Eye (tissue), 1 donor: ENCODE measurements around the gene CSTB.

Experiments used
- DNase-seq: peaks from one replicate; pipeline ENCODE4 v3.0.0-alpha.2; 2015

The CSTB gene

GRCh38 chr21:43789276-43790009, 13.3 kb upstream of the CSTB start, which contains the start of gene RRP1:
Gene RRP1, plus strand, starts transcription at chr21:43789577. Its CDS starts 53 bp downstream, at chr21:43789630.
- peak; percentile 98 for DNase-seq

- DNase-seq: no peak
Measured at GRCh38 chr21:43786807-43787440, 10.8 kb upstream of the CSTB start.

GRCh38 chr21:43786300-43786806, 10.2 kb upstream of the CSTB start:
- DNase-seq: peak; percentile 43

- no peak for DNase-seq
Measured at GRCh38 chr21:43785134-43785533, 9.0 kb upstream of the CSTB start.

DNA sequence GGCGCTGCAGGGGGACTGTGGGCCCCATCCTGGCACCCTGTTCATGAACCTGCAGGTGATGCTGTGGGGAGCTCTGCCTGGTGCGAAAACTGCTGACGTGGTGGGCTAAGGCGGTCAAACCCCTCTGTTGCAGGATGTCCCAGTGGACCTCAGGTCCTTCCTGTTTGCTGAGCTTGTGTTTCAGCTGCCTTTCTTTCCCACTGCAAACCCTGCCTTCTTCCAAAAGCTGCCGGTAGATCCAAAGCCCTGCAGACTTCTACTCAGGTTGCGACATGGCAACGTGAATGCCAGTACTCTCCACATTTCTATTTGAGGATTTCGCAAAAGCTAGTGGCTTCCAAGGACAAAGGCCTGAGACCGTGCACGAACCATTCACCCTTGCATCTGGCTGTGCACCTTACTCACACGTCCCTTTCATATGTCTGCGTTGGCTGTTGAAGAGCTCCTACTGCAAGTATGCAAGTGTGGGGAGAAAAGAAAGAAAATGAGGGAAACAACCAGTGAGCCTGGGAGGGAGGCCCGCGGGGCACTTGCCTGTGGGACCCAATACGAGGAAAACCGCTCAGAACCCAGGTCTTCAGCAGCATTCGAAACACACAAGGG, 7.1 kb upstream of the CSTB start:
- DNase-seq: no peak

- no peak for DNase-seq
Measured at GRCh38 chr21:43782431-43783097, 6.5 kb upstream of the CSTB start.

- no peak for DNase-seq
Measured at GRCh38 chr21:43781846-43782245, 5.7 kb upstream of the CSTB start.

DNA sequence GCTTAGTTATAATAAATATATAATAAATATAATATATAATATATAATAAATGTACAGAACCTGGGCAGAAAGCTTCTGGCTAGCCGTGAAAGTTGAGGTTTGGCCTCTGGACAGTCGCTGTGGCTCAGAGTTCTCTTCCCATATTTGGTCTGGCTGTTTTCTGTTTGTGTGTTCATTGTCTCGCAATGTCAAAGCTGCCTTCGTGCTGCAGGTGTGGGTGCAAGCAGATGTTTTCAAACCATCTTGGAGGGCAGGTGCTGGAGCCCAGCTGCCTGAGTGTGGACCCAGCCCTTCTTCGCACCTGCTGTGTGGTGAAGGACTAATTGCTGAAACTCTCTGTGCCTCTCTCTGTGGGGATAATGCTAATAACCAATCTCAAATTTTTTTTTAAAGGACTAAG, 3.6 kb upstream of the CSTB start:
- DNase-seq: no peak

- no peak for DNase-seq
Measured at GRCh38 chr21:43778469-43779335, 2.6 kb upstream of the CSTB start.

- no peak for DNase-seq
Measured at GRCh38 chr21:43777953-43778352, 1.8 kb upstream of the CSTB start.

GRCh38 chr21:43775190-43775589, 918 bp downstream of the CSTB start:
- DNase-seq: no peak

DNA sequence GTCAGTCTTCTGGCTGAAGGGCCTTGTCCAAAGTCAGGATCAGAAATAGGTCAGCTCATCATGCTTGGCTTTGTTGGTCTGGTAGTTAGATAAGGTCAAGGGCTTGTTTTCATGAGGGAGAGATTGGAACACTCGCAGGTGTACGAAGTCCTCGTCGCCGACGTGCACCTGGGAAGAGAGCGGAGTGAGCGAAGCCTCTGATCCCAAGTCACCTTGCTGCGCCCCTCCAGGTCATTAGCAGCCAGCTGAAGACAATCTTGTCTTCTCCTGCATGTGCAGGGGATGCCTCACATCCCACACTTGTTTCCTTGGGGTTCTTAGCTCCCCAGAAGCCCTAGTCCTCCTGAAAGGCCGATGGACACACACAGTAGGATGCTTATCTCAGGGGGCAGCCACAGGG, 1.9 kb downstream of the CSTB start:
- DNase-seq: no peak

DNA sequence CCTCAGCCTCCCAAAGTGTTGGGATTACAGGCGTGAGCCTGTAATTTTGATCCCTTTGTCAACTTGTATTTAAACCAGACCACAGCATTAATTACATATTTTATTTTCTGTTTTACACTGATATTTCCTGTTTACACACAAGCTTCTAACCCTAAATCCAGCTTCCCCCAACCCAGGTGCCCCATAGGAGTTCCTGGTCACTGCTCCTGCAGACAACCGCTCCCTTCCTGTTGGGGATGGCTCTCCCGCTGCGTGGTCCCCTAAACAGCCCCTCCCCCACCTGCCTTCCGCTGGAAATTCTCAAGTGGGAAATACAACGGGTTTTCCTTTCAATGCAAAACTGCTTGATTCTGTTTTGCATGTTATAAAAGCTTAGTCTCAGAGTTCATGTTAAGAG, 3.7 kb downstream of the CSTB start:
- DNase-seq: no peak

- DNase-seq: no peak
Measured at GRCh38 chr21:43771698-43772424, 4.2 kb downstream of the CSTB start.

DNA sequence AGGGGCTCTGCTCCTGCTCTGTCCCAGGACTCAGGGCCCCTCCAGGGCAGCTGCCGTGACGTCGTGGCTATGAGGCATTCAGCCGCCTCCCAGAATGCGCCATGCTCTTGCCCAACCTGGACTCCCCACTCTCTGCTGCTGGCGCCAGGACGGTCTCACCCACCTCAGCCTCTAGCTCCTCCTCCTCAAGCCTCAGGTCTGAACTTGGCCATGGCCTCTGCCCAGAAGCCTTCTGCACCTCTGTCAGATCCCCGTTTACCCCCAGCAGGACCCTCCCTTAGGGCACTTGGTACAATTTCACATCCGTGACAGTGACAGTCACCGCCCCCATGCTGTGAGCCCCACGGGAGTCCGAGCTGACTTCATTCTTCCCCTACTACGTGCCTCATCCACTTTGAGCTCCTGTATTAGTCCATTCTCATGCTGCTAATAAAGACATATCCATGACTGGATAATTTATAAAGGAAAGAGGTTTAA, 4.9 kb downstream of the CSTB start:
- DNase-seq: no peak

GRCh38 chr21:43770066-43770655, 5.9 kb downstream of the CSTB start:
- no peak for DNase-seq

- no peak for DNase-seq
Measured at GRCh38 chr21:43769325-43769958, 6.7 kb downstream of the CSTB start.

- no peak for DNase-seq
Measured at GRCh38 chr21:43768868-43769167, 7.3 kb downstream of the CSTB start.

GRCh38 chr21:43767984-43768867, 7.9 kb downstream of the CSTB start:
- peak; percentile 55 for DNase-seq

GRCh38 chr21:43767498-43767983, 8.6 kb downstream of the CSTB start:
- DNase-seq: no peak
